IMR-90 (cell line): Measurements from ENCODE around the gene LDB2. TPM values are rescaled to one million over a fixed set of nuclear protein-coding genes. Genes with fewer than 3 reads are reported as not detected.

Experiments
- ATAC-seq: fragments of 200-7000 bp; cut with Tn5 transposase; 2 replicates; pipeline ENCODE4 v1.9.1; 2020; ENCODE audit warnings: low read depth, mild to moderate bottlenecking, moderate library complexity
- BruUV-seq: library from RNA; stranded (reverse); fragments of 400-500 nt; replicated peaks from 2 replicates; lab custom pipeline; 2021; lab: Mats Ljungman, UMichigan
- CTCF ChIA-PET: fragments of 300-600 bp; formaldehyde crosslinking; extraction: SDS; loops from one replicate; lab custom pipeline; 2021; ENCODE audit warnings: antibody characterized with exemption; lab: Yijun Ruan, JAX
- POLR2A ChIA-PET: fragments of 300-600 bp; sonication (Branson Sonifier 250); formaldehyde crosslinking; loops from one replicate; lab custom pipeline; 2022; ENCODE audit warnings: antibody characterized with exemption; ENCODE audit not compliant: unreplicated experiment; lab: Charles Lee
- DNase-seq: peaks from one replicate; pipeline ENCODE4 v3.0.0; 2013
- H2AFZ ChIP-seq: replicated peaks from 2 replicates; pipeline ENCODE3; 2013; ENCODE audit warnings: low read length, mild to moderate bottlenecking; ENCODE audit not compliant: poor library complexity
- H2AK5ac ChIP-seq: 2 replicates; pipeline ENCODE4 v1.6.1; 2013; ENCODE audit warnings: low read depth, low read length, inconsistent platforms
- H2AK9ac ChIP-seq: replicated peaks from 2 replicates; pipeline ENCODE3; 2013; ENCODE audit warnings: mild to moderate bottlenecking, low read depth, low read length, moderate library complexity; ENCODE audit not compliant: poor library complexity
- H2BK120ac ChIP-seq: 2 replicates; pipeline ENCODE4 v1.6.1; 2013; ENCODE audit warnings: low read depth, low read length, inconsistent platforms
- H2BK15ac ChIP-seq: 3 replicates; pipeline ENCODE4 v1.6.1; 2013; ENCODE audit warnings: low read depth, low read length, inconsistent platforms
- H2BK20ac ChIP-seq: 2 replicates; pipeline ENCODE4 v1.6.1; 2013; ENCODE audit warnings: low read depth, mild to moderate bottlenecking, inconsistent platforms, low read length, moderate library complexity
- H2BK5ac ChIP-seq: 2 replicates; pipeline ENCODE4 v1.6.1; 2013; ENCODE audit warnings: mild to moderate bottlenecking, low read depth, low read length, inconsistent platforms; ENCODE audit not compliant: poor library complexity, severe bottlenecking
- H3K14ac ChIP-seq: replicated peaks from 2 replicates; pipeline ENCODE4 v1.6.1; 2013; ENCODE audit warnings: low read depth, low read length, inconsistent platforms
- H3K18ac ChIP-seq: 2 replicates; pipeline ENCODE4 v1.6.1; 2013; ENCODE audit warnings: low read depth, low read length, control low read depth
- H3K23ac ChIP-seq: 2 replicates; pipeline ENCODE4 v1.6.1; 2013; ENCODE audit warnings: low read depth, low read length, inconsistent platforms
- H3K27ac ChIP-seq: 2 replicates; pipeline ENCODE4 v1.5.1; 2013; ENCODE audit warnings: mild to moderate bottlenecking, control low read depth, low read length; ENCODE audit not compliant: insufficient read depth
- H3K27me3 ChIP-seq: 2 replicates; pipeline ENCODE4 v1.6.1; 2013; ENCODE audit warnings: low read length; ENCODE audit not compliant: control insufficient read depth, insufficient read depth
- H3K36me3 ChIP-seq: 2 replicates; pipeline ENCODE4 v1.6.1; 2013; ENCODE audit warnings: low read length, mixed read lengths; ENCODE audit not compliant: control insufficient read depth, insufficient read depth
- H3K4ac ChIP-seq: 2 replicates; pipeline ENCODE4 v1.6.1; 2013; ENCODE audit warnings: low read depth, low read length, inconsistent platforms
- H3K4me1 ChIP-seq: 2 replicates; pipeline ENCODE4 v1.6.1; 2013; ENCODE audit warnings: low read length, mixed read lengths; ENCODE audit not compliant: control insufficient read depth, insufficient read depth
- H3K4me2 ChIP-seq: 2 replicates; pipeline ENCODE4 v1.6.1; 2013; ENCODE audit warnings: low read depth, mild to moderate bottlenecking, control low read depth, low read length, moderate library complexity
- H3K4me3 ChIP-seq: 2 replicates; pipeline ENCODE4 v1.5.1; 2013; ENCODE audit warnings: low read depth, mild to moderate bottlenecking, control low read depth, low read length, moderate library complexity; ENCODE audit not compliant: insufficient read depth
- H3K56ac ChIP-seq: 2 replicates; pipeline ENCODE4 v1.6.1; 2013; ENCODE audit warnings: low read length, inconsistent platforms; ENCODE audit not compliant: insufficient read depth; ENCODE audit errors: extremely low read depth
- H3K79me1 ChIP-seq, 2 experiments: 2 replicates each; pipeline ENCODE4 v1.6.1; 2013; ENCODE audit warnings: low read length in 2 of 2, inconsistent platforms in 1 of 2, low read depth in 1 of 2
- H3K9ac ChIP-seq: 2 replicates; pipeline ENCODE4 v1.6.1; 2013; ENCODE audit warnings: low read depth, low read length, control low read depth
- H3K9me1 ChIP-seq: 2 replicates; pipeline ENCODE4 v1.6.1; 2013; ENCODE audit warnings: low read length, inconsistent platforms; ENCODE audit not compliant: insufficient read depth
- H3K9me3 ChIP-seq: 2 replicates; pipeline ENCODE4 v1.6.1; 2013; ENCODE audit warnings: low read length; ENCODE audit not compliant: control insufficient read depth, insufficient read depth
- H4K20me1 ChIP-seq: 2 replicates; pipeline ENCODE4 v1.6.1; 2013; ENCODE audit warnings: low read length, inconsistent platforms; ENCODE audit not compliant: insufficient read depth
- H4K5ac ChIP-seq: 2 replicates; pipeline ENCODE4 v1.6.1; 2013; ENCODE audit warnings: mild to moderate bottlenecking, low read depth, low read length, control low read depth
- H4K8ac ChIP-seq, 2 experiments: 2 replicates each; pipeline ENCODE4 v1.6.1; 2013; ENCODE audit warnings: low read depth in 2 of 2, low read length in 2 of 2, control low read depth in 1 of 2, inconsistent platforms in 1 of 2
- H4K91ac ChIP-seq: 2 replicates; pipeline ENCODE4 v1.6.1; 2013; ENCODE audit warnings: low read depth, low read length, inconsistent platforms; ENCODE audit not compliant: insufficient read depth
- CHD1 ChIP-seq: IDR thresholded peaks from 2 replicates; pipeline ENCODE4 v1.6.1; 2012; ENCODE audit warnings: low read depth, low read length, improper control_type of control experiment
- MAZ ChIP-seq: IDR thresholded peaks from 2 replicates; pipeline ENCODE4 v1.6.1; 2012; ENCODE audit warnings: low read depth, mild to moderate bottlenecking, low read length, improper control_type of control experiment, moderate library complexity, borderline replicate concordance
- NFE2L2 ChIP-seq: fragments of 150-350 bp; IDR thresholded peaks from 2 replicates; pipeline ENCODE4 v1.6.1; 2016; ENCODE audit warnings: low read depth, mild to moderate bottlenecking, low read length
- POLR2A ChIP-seq: IDR thresholded peaks from 2 replicates; pipeline ENCODE4 v1.6.1; 2012; ENCODE audit warnings: mild to moderate bottlenecking, low read depth, low read length
- RCOR1 ChIP-seq: IDR thresholded peaks from 2 replicates; pipeline ENCODE4 v1.6.1; 2012; ENCODE audit warnings: mild to moderate bottlenecking, low read length, improper control_type of control experiment; ENCODE audit not compliant: insufficient replicate concordance
- RFX5 ChIP-seq: IDR thresholded peaks from 2 replicates; pipeline ENCODE4 v1.8.0; 2012; ENCODE audit warnings: low read depth, mild to moderate bottlenecking, low read length, moderate library complexity
- WGBS, 2 experiments: methylation state at CpG; one replicate each; pipeline versions ENCODE4 v1.1.5 to v1.1.7; 2013; ENCODE audit warnings: missing lambda C conversion rate in 2 of 2; ENCODE audit not compliant: insufficient read length in 1 of 2; ENCODE audit errors: extremely low coverage in 2 of 2; 5-methylcytosine and 5-hydroxymethylcytosine counted together
- dilution Hi-C: fragments of 300-500 bp; cut with HindIII; formaldehyde crosslinking; loops from one replicate; pipeline ENCODE4 v1.14.3; 2018; ENCODE audit warnings: low sequenced_read_pairs; ENCODE audit not compliant: unreplicated experiment
- in situ Hi-C: fragments of 300-500 bp; cut with MboI; formaldehyde crosslinking; loops from 3 replicates; pipeline ENCODE4 v1.14.3; 2019; ENCODE audit warnings: low sequenced_read_pairs, inconsistent platforms, mixed read lengths
- intact Hi-C: fragments of 100-400 bp; cut with micrococcal nuclease; formaldehyde crosslinking; loops from 2 replicates; pipeline ENCODE4 v1.10.0; 2022
- polyA plus RNA-seq, 3 experiments: library from polyadenylated mRNA; depleted of rRNA; stranded (reverse); fragments of >200 nt; gene quantifications; 2 replicates each; pipeline ENCODE4 v1.2.3, GENCODE V29; 2012; ENCODE audit warnings: low replicate concordance in 1 of 3
- total RNA-seq: library from RNA; depleted of rRNA; stranded (reverse); fragments of >200 nt; gene quantifications from 2 replicates; pipeline ENCODE4 v1.2.3, GENCODE V29; 2012

LDB2 gene
- total and polyA plus RNA-seq, 2 of the 4 experiments (the other 2 are of a cell fraction): 67.9 to 116 TPM

- H2AK5ac ChIP-seq: no peak overlapping the region
- no peak overlapping the region for H4K5ac ChIP-seq
- ATAC-seq (no peak), DNase-seq (no peak)
- WGBS, 2 experiments: no CpG with 5 or more reads among the region's 2 CpGs
- H3K56ac ChIP-seq: no peak overlapping the region
- no peak overlapping the region for H4K8ac ChIP-seq
- no peaks in the 10 kb centered on the region for H4K20me1 ChIP-seq
- H3K9ac ChIP-seq: no peak overlapping the region
- H3K9me3 ChIP-seq: no peaks in the 10 kb centered on the region
- H3K23ac ChIP-seq: no peak overlapping the region
- H4K91ac ChIP-seq: no peak overlapping the region
- H2BK5ac ChIP-seq: no peak overlapping the region
- no peak overlapping the region for H3K4me2 ChIP-seq
- intact Hi-C loops: no loop called here
- H2AFZ ChIP-seq: no peak overlapping the region
- H3K18ac ChIP-seq: no peak overlapping the region
- in situ Hi-C loops: no loop called here
- no peak overlapping the region for H2BK20ac ChIP-seq
- dilution Hi-C loops: no loop called here
- 0 out of 2 replicates have a peak, but pooled peaks cover 2% of the 10 kb centered on the region for H3K4me1 ChIP-seq
- no peaks in the 10 kb centered on the region for H3K79me1 ChIP-seq
- no peak overlapping the region for H3K27ac ChIP-seq
- no peak overlapping the region for H3K4ac ChIP-seq
- POLR2A ChIA-PET: no interaction called here
- TF ChIP-seq NFE2L2: no peak
- no peak for TF ChIP-seq MAZ
- no peak for TF ChIP-seq CHD1
- TF ChIP-seq RFX5: no peak
- TF ChIP-seq POLR2A: no peak
- no peak for TF ChIP-seq RCOR1
- H3K14ac ChIP-seq: no peak overlapping the region
- H3K9me1 ChIP-seq: no peaks in the 10 kb centered on the region
- H2BK15ac ChIP-seq: no peak overlapping the region
- H3K4me3 ChIP-seq: no peak overlapping the region
- H2AK9ac ChIP-seq: no peak overlapping the region
- H3K27me3 ChIP-seq: no peaks in the 10 kb centered on the region
- 0 out of 2 replicates have a peak, but pooled peaks cover 2% of the 10 kb centered on the region for H3K36me3 ChIP-seq
- no peak overlapping the region for H2BK120ac ChIP-seq
- CTCF ChIA-PET: no interaction called here
- no TSS peak for BruUV-seq
Measured at GRCh38 chr4:16704489-16704888, 194.0 kb downstream of the LDB2 start.
